Naive thymus-derived CD8-positive, alpha-beta T cell (primary cell): ENCODE data around the gene POC1A. TPM values are rescaled to one million over a fixed set of nuclear protein-coding genes. Genes with fewer than 3 reads are reported as not detected.
"Not testable (repeated sequence)": the region's sequence is repeated elsewhere in the genome, so short reads cannot be mapped to it uniquely, and the experiment has no call there.

Experiments used
- ATAC-seq, 2 donors: fragments of 150-1000 bp; cut with Tn5 transposase in 1 of 2; sonication (Bioruptor Pico), chemical (Tn5 transposase) in 1 of 2; 1 replicate in 1 of 2; 2 replicates in 1 of 2; pipeline ENCODE4 v1.10.0; 2021; ENCODE audit warnings: mild to moderate bottlenecking in 2 of 2, moderate library complexity in 2 of 2
- POLR2A ChIA-PET: fragments of 350-600 bp; sonication (Branson Sonifier 250); formaldehyde crosslinking; loops from one replicate; lab custom pipeline; 2021; ENCODE audit warnings: antibody characterized with exemption; lab: Charles Lee
- DNase-seq, 10 donors: peaks; one replicate each; pipeline versions ENCODE4 v3.0.0 to v3.0.0-alpha.2; 2020 to 2022
- H3K27ac Mint-ChIP-seq, 10 donors: one replicate each; pipeline ENCODE4 v1.8.0; 2020 to 2022; ENCODE audit warnings: mild to moderate bottlenecking in 10 of 10, mixed read lengths in 10 of 10, moderate library complexity in 4 of 10, inconsistent platforms in 1 of 10
- H3K27me3 Mint-ChIP-seq, 5 donors: one replicate each; pipeline ENCODE4 v1.8.0; 2021 to 2022; ENCODE audit warnings: mixed read lengths in 5 of 5
- H3K36me3 Mint-ChIP-seq, 3 donors: one replicate each; pipeline ENCODE4 v1.8.0; 2020 to 2022; ENCODE audit warnings: mixed read lengths in 3 of 3, mild to moderate bottlenecking in 2 of 3, inconsistent platforms in 1 of 3
- H3K4me1 Mint-ChIP-seq, 4 donors: one replicate each; pipeline ENCODE4 v1.8.0; 2021 to 2022; ENCODE audit warnings: mixed read lengths in 4 of 4
- H3K4me3 Mint-ChIP-seq, 10 donors: one replicate each; pipeline ENCODE4 v1.8.0; 2020 to 2022; ENCODE audit warnings: mild to moderate bottlenecking in 10 of 10, mixed read lengths in 10 of 10, moderate library complexity in 6 of 10, inconsistent platforms in 1 of 10
- H3K9me3 Mint-ChIP-seq, 9 donors: one replicate each; pipeline ENCODE4 v1.8.0; 2020 to 2022; ENCODE audit warnings: mixed read lengths in 9 of 9, mild to moderate bottlenecking in 3 of 9, inconsistent platforms in 1 of 9, moderate library complexity in 1 of 9
- polyA plus RNA-seq, 3 donors: library from polyadenylated mRNA; unstranded; fragments of 300-500 nt; fragmentation: Illumina TruSeq; gene quantifications; one replicate each; pipeline ENCODE4 v1.2.3, GENCODE V29; 2021
- total RNA-seq, 8 experiments: library from RNA in 2 of 8; stranded (reverse) in 2 of 8; gene quantifications; one replicate each; pipeline ENCODE4 v1.2.3 and lab custom pipeline; 2021 to 2026

Gene POC1A
- total and polyA plus RNA-seq, 5 experiments from 2014 or later, result 0.28 to 1.9 (median 1.1) TPM

GRCh38 chr3:52170217-52170616 is 16.0 kb upstream of the POC1A start:
- H3K36me3 Mint-ChIP-seq, ATAC-seq, H3K4me1 Mint-ChIP-seq, POLR2A ChIA-PET, H3K9me3 Mint-ChIP-seq, DNase-seq, H3K4me3 Mint-ChIP-seq, H3K27me3 Mint-ChIP-seq: not testable (repeated sequence)
- peak overlapping the region in 1 of 10 donors; percentile 6 for H3K27ac Mint-ChIP-seq

- ATAC-seq (no peak), DNase-seq (peak in 1 of 10 donors; percentile 23)
- no peak overlapping the region for H3K27ac Mint-ChIP-seq
- no peaks in the 10 kb centered on the region for H3K36me3 Mint-ChIP-seq
- H3K4me3 Mint-ChIP-seq, result no peak overlapping the region
- no peaks in the 10 kb centered on the region for H3K9me3 Mint-ChIP-seq
- POLR2A ChIA-PET, result interaction anchor here (0.6 to 1.1 kb wide), 2 partner anchors 13 to 125 kb away, joined by 3 read pairs; partner anchors contain the start of gene POC1A
- H3K4me1 Mint-ChIP-seq, result no peaks in the 10 kb centered on the region
- peaks cover 0 to 2% (median 0%) of the 10 kb centered on the region in 5 donors for H3K27me3 Mint-ChIP-seq
Measured at GRCh38 chr3:52167240-52167639, 13.0 kb upstream of the POC1A start.

GRCh38 chr3:52162250-52162872 is 8.1 kb upstream of the POC1A start:
- no peaks in the 10 kb centered on the region for H3K27me3 Mint-ChIP-seq
- no peak overlapping the region for H3K4me3 Mint-ChIP-seq
- no peaks in the 10 kb centered on the region for H3K9me3 Mint-ChIP-seq
- no peaks in the 10 kb centered on the region for H3K4me1 Mint-ChIP-seq
- no peak for ATAC-seq
- no peaks in the 10 kb centered on the region for H3K36me3 Mint-ChIP-seq
- no peak overlapping the region for H3K27ac Mint-ChIP-seq
- POLR2A ChIA-PET, result no interaction called here
- peak in 1 of 10 donors; percentile 50 for DNase-seq

- H3K9me3 Mint-ChIP-seq, result no peaks in the 10 kb centered on the region
- H3K27ac Mint-ChIP-seq, result peak overlapping the region in 2 of 10 donors; percentile 6 to 13
- POLR2A ChIA-PET, result interaction anchor here (0.7 kb wide), 2 partner anchors 32 to 37 kb away, joined by 3 to 6 read pairs; no protein-coding TSS in a partner anchor
- H3K4me3 Mint-ChIP-seq, result no peak overlapping the region
- no peak for ATAC-seq
- H3K4me1 Mint-ChIP-seq, result peaks cover 2 to 10% (median 8%) of the 10 kb centered on the region in 4 donors
- no peaks in the 10 kb centered on the region for H3K27me3 Mint-ChIP-seq
- no peak for DNase-seq
- no peaks in the 10 kb centered on the region for H3K36me3 Mint-ChIP-seq
Measured at GRCh38 chr3:52159503-52159902, 5.3 kb upstream of the POC1A start.

- Mint-ChIP-seq H3K4me1 (peaks cover 2 to 13% (median 8%) of the 10 kb centered on the region in 4 donors), H3K27me3 (no peaks in the 10 kb centered on the region), H3K4me3 (peak overlapping the region in 9 of 10 donors; percentile 30 to 86 (median 62)), H3K27ac (peak overlapping the region in 7 of 10 donors; percentile 60 to 91 (median 65)), H3K36me3 (no peaks in the 10 kb centered on the region), H3K9me3 (no peaks in the 10 kb centered on the region)
- ATAC-seq (no peak), DNase-seq (peak in 1 of 10 donors; percentile 52)
- POLR2A ChIA-PET, result no interaction called here
Measured at GRCh38 chr3:52155912-52156311, 1.7 kb upstream of the POC1A start.

GRCh38 chr3:52153389-52154096 is 680 bp downstream of the POC1A start:
- H3K27ac Mint-ChIP-seq, result peak overlapping the region in 7 of 10 donors; percentile 27 to 98 (median 91)
- POLR2A ChIA-PET, result interaction anchor here (0.6 to 2.3 kb wide), 5 partner anchors 14 to 490 kb away, joined by 3 to 27 read pairs (median 7); partner anchors contain the start of genes DUSP7 and RPL29
- DNase-seq, result peak in 2 of 10 donors; percentile 2 to 58
- ATAC-seq, result no peak
- peak overlapping the region; percentile 86 to 98 (median 96) for H3K4me3 Mint-ChIP-seq
- H3K27me3 Mint-ChIP-seq, result no peaks in the 10 kb centered on the region
- peaks cover 2 to 13% (median 8%) of the 10 kb centered on the region in 4 donors for H3K4me1 Mint-ChIP-seq
- H3K36me3 Mint-ChIP-seq, result no peaks in the 10 kb centered on the region
- no peaks in the 10 kb centered on the region for H3K9me3 Mint-ChIP-seq

GRCh38 chr3:52151991-52152390 is 2.2 kb downstream of the POC1A start:
- H3K36me3 Mint-ChIP-seq, H3K27ac Mint-ChIP-seq, H3K9me3 Mint-ChIP-seq, ATAC-seq, H3K27me3 Mint-ChIP-seq, POLR2A ChIA-PET: not testable (repeated sequence)
- DNase-seq, result peak in 1 of 10 donors; percentile 28
- Mint-ChIP-seq H3K4me1 (peaks cover 2 to 13% (median 8%) of the 10 kb centered on the region in 4 donors), H3K4me3 (peak overlapping the region in 1 of 10 donors; percentile 10)

GRCh38 chr3:52150860-52151259 is 3.4 kb downstream of the POC1A start:
- Mint-ChIP-seq H3K4me1 (peaks cover 2 to 13% (median 8%) of the 10 kb centered on the region in 4 donors), H3K4me3 (no peak overlapping the region), H3K36me3 (no peaks in the 10 kb centered on the region), H3K9me3 (no peaks in the 10 kb centered on the region), H3K27me3 (no peaks in the 10 kb centered on the region), H3K27ac (no peak overlapping the region)
- POLR2A ChIA-PET, result interaction anchor here (0.7 kb wide), 1 partner anchor 296 kb away, joined by 5 read pairs; no protein-coding TSS in a partner anchor
- DNase-seq, result peak in 1 of 10 donors; percentile 27
- ATAC-seq, result no peak

- Mint-ChIP-seq H3K9me3 (no peaks in the 10 kb centered on the region), H3K36me3 (no peaks in the 10 kb centered on the region), H3K27me3 (no peaks in the 10 kb centered on the region), H3K27ac (no peak overlapping the region), H3K4me3 (no peak overlapping the region), H3K4me1 (peaks cover 2 to 11% (median 5%) of the 10 kb centered on the region in 4 donors)
- no peak for ATAC-seq
- POLR2A ChIA-PET, result no interaction called here
- no peak for DNase-seq
Measured at GRCh38 chr3:52150357-52150756, 3.9 kb downstream of the POC1A start.

- Mint-ChIP-seq H3K27ac (peak overlapping the region in 1 of 10 donors; percentile 38), H3K9me3 (no peaks in the 10 kb centered on the region), H3K4me3 (no peak overlapping the region), H3K27me3 (no peaks in the 10 kb centered on the region), H3K36me3 (no peaks in the 10 kb centered on the region), H3K4me1 (peaks cover under 1 to 8% (median 3%) of the 10 kb centered on the region in 4 donors)
- ATAC-seq, result no peak
- POLR2A ChIA-PET, result no interaction called here
- peak in 1 of 10 donors; percentile 55 for DNase-seq
Measured at GRCh38 chr3:52149726-52150125, 4.5 kb downstream of the POC1A start.

- H3K9me3 Mint-ChIP-seq, result no peaks in the 10 kb centered on the region
- POLR2A ChIA-PET, result no interaction called here
- ATAC-seq (no peak), DNase-seq (peak in 1 of 10 donors; percentile 19)
- no peak overlapping the region for H3K27ac Mint-ChIP-seq
- peaks cover 2 to 13% (median 7%) of the 10 kb centered on the region in 4 donors for H3K4me1 Mint-ChIP-seq
- no peaks in the 10 kb centered on the region for H3K36me3 Mint-ChIP-seq
- H3K4me3 Mint-ChIP-seq, result no peak overlapping the region
- no peaks in the 10 kb centered on the region for H3K27me3 Mint-ChIP-seq
Measured at GRCh38 chr3:52149021-52149420, 5.2 kb downstream of the POC1A start.

- H3K4me3 Mint-ChIP-seq, result no peak overlapping the region
- no peak overlapping the region for H3K27ac Mint-ChIP-seq
- peaks cover 5 to 16% (median 10%) of the 10 kb centered on the region in 4 donors for H3K4me1 Mint-ChIP-seq
Measured at GRCh38 chr3:52147804-52148203, 6.4 kb downstream of the POC1A start.

GRCh38 chr3:52146811-52147210 is 7.4 kb downstream of the POC1A start:
- ATAC-seq, result no peak
- DNase-seq, result peak in 1 of 10 donors; percentile 50
- Mint-ChIP-seq H3K36me3 (no peaks in the 10 kb centered on the region), H3K4me1 (peaks cover 5 to 16% (median 10%) of the 10 kb centered on the region in 4 donors), H3K27ac (no peak overlapping the region), H3K27me3 (no peaks in the 10 kb centered on the region), H3K4me3 (no peak overlapping the region), H3K9me3 (no peaks in the 10 kb centered on the region)
- POLR2A ChIA-PET, result interaction anchor here (0.9 kb wide), 1 partner anchor 9 kb away, joined by 3 read pairs; no protein-coding TSS in a partner anchor

More at GRCh38 chr3:52147804-52148203, 6.4 kb downstream of the POC1A start:
- H3K9me3 Mint-ChIP-seq, result no peaks in the 10 kb centered on the region
- POLR2A ChIA-PET, result interaction anchor here (1.1 kb wide), 1 partner anchor 152 kb away, joined by 3 read pairs; the partner anchor contains the start of gene RPL29
- no peaks in the 10 kb centered on the region for H3K27me3 Mint-ChIP-seq
- ATAC-seq (no peak), DNase-seq (no peak)
- no peaks in the 10 kb centered on the region for H3K36me3 Mint-ChIP-seq
